Right renal cortex interstitium (tissue), 3 donors: Measurements from ENCODE around the gene PRDM8. TPM values are rescaled to one million over a fixed set of nuclear protein-coding genes. Genes with fewer than 3 reads are reported as not detected.

Source experiments
- polyA plus RNA-seq, 3 donors: library from polyadenylated mRNA; unstranded; fragments of 120-200 nt; gene quantifications; one replicate each; pipeline ENCODE4 v1.2.1, GENCODE V29; 2013; ENCODE audit not compliant: insufficient read length in 3 of 3

PRDM8 gene
- polyA plus RNA-seq, 3 donors, result 1.3 to 1.8 (median 1.3) TPM

Other genes starting within 250 kb of the PRDM8 start
- 10 to 100 TPM; 79.8 to 98.6 (median 85.0) TPM for gene ANTXR2, start 124.3 kb upstream of the PRDM8 start, polyA plus RNA-seq
- gene FGF5, start 69.2 kb downstream of the PRDM8 start, polyA plus RNA-seq, result under 1 TPM in 2 of 3 donors, not detected in 1; 0.07 to 0.10 TPM
- gene CFAP299, start 138.2 kb downstream of the PRDM8 start, polyA plus RNA-seq, result under 1 TPM; 0.48 to 0.98 (median 0.90) TPM